GM15510 (cell line): ENCODE results near the gene ARF1.

ENCODE experiments used
- POLR2A ChIP-seq: IDR thresholded peaks from 3 replicates; pipeline ENCODE4 v1.6.1; 2011; ENCODE audit warnings: borderline replicate concordance; ENCODE audit not compliant: insufficient read length; ENCODE audit errors: extremely low read depth

ARF1 gene

GRCh38 chr1:228108055-228108690, 25.7 kb downstream of the ARF1 start:
- TF ChIP-seq POLR2A, result no peak

DNA sequence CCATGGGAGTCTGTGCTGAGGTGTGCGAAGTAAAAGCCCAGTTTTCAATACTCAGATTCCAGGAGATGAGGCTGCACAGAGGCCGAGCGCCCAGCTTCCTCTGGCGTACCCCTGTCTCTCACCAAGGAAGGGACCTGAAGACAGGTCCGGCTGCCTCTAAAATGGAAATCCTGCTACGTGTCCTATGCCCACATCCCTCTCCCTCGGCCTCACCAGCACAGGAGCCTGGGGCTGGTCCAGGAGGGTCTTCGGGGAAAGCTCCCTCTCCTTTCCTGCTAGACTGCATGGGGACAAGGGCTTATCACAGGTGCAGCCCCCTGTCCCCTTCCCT, 26.2 kb downstream of the ARF1 start:
- TF ChIP-seq POLR2A, result no peak

DNA sequence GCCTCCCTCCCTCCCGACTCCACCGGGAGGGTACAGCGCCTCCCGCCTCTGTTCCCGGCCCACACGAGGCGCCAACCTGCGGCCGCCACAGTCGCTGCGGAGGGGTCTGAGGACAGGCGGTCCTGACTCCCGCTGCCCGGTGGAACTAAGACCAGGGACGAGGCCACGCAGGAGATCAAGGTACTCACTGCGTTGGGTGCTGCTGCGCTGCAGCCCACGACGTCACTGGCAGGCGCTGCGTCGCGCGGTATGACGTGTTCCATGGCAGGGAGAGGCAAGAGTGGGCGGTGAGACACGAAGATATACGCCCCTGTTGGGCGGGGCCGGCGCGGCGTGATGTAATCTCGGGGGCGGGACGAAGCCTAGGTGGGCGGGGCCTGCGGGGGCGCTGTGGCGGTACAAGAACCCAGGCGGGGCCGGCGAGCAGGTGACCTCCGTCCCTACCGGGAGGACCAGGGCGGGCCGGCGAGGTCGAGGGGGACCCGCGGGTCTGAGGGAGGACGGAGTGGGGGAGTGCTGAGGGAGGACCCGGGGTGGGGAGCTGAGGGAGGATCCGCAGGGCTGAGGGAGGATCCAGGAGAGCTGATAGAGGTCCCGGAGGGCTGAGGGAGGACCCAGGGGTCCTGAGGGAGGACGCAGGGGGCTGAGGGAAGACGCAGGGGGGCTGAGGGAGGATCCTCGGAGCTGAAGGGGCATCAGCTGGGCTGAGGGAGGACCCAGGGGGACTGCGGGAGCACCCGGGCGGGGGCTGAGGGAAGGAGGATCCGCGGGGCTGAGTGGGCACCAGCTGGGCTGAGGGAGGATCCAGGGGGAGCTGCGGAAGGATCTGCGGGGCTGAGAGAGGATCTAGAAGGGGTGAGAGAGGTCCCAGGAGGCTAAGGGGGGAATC, 26.8 kb downstream of the ARF1 start, which contains the start of gene MRPL55:
MRPL55 (minus strand) TSS at position 227 of the 889 bp plus-strand sequence. CDS start 1,039 bp downstream, outside the sequence.
- peak; percentile 96 for TF ChIP-seq POLR2A

DNA sequence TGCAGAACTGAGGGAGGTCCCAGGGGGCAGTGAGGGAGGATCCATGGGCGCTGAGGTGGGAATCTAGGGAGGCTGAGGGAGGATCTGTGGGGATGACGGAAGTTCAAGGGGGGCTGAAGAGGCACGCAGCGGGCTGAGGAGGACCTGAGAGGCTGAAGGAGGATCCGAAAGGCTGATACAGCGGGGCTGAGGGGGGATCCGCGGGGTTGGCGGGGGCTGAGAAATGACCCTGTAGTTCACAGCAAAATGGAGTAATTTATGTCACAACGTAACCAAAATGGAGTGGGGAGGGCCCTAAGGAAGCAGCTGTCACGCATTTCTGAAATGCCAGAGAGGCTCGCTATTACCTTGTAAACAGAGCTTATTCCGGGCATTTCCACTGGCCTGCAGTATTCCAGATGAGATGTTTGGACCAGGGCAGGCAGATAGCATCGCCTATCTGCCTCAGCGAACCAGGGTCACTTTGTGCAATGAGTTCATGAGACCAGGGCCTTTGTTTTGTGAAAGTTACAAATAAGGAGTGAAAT, 27.5 kb downstream of the ARF1 start:
- no peak for TF ChIP-seq POLR2A

- no peak for TF ChIP-seq POLR2A
These were observed 28.0 kb downstream of the ARF1 start for GRCh38 chr1:228110556-228110955.

DNA sequence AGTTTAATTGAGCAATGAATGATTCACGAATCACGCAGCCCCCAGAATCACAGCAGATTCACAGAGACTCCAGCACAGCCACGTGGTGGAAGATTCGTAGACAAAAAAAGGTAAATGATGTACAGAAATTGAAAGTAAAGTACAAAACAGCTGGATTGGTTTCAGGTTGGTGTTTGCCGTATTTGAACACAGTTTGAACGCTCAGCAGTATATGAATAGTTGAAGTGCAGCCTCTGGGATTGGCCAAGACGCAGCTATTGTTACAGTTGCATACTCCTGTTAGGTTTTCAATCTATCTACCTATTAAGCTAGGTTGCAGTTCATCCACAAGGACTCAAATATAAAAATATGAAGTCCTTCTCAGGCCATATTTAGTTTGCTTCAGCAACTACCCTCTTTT, 29.7 kb downstream of the ARF1 start:
- no peak for TF ChIP-seq POLR2A

GRCh38 chr1:228112617-228113016, 30.1 kb downstream of the ARF1 start:
- TF ChIP-seq POLR2A, result no peak

DNA sequence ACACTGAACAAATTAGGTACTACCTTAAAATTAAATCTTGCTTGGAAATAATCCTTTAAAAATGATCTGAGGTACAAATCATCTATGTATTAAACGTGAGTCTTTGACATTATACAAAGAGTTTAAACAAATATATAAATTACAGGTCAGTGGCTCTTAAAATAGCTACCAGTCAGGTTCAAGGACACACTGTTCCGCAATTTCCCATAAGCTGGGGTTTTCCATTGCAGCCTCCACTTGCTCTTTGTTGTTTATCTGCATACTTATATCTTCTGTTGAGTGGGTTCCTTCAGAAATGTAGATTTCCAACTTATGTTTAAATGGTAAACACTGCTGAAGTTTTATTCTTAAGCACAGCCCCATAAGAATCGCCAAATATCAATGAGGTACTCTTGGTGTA, 32.3 kb downstream of the ARF1 start:
- no peak for TF ChIP-seq POLR2A

GRCh38 chr1:228117335-228117734, 34.8 kb downstream of the ARF1 start:
- TF ChIP-seq POLR2A, result no peak

DNA sequence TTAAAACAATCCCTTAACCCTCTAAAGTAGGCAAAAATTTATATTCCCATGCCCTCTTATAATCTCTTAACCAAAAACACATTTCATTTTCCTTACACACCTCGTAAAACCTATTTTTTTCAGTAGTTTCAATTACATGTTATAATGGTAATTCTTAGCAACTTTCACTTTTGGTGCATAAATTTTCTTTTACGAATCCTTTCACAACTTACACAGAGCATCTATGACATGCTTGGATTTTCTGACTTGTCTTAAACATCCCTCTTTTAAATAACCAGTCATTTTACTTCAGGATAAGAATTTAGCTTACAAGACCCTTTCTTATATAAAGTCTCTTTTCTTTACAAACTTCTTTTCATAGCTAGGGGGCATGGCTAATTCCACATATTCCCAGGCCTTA, 35.5 kb downstream of the ARF1 start:
- no peak for TF ChIP-seq POLR2A

DNA sequence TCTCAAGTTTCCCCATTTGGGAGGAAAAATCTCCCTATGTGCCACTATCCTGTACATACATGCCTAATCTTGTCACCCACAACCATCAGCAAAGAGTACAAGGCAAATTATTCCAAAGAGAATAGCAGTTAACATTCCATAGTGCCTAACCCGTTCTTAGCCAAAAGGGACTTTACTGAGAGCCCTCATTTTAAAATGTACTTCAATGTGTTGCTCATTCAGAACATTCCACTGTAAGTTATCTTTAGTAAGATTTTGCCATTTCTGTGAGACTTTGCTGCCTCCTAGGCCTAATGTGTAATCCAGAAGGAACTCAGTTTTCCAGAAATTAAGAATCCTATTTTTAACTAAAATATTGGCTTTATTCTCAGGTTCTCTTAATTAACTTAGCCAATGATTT, 37.8 kb downstream of the ARF1 start:
- no peak for TF ChIP-seq POLR2A

DNA sequence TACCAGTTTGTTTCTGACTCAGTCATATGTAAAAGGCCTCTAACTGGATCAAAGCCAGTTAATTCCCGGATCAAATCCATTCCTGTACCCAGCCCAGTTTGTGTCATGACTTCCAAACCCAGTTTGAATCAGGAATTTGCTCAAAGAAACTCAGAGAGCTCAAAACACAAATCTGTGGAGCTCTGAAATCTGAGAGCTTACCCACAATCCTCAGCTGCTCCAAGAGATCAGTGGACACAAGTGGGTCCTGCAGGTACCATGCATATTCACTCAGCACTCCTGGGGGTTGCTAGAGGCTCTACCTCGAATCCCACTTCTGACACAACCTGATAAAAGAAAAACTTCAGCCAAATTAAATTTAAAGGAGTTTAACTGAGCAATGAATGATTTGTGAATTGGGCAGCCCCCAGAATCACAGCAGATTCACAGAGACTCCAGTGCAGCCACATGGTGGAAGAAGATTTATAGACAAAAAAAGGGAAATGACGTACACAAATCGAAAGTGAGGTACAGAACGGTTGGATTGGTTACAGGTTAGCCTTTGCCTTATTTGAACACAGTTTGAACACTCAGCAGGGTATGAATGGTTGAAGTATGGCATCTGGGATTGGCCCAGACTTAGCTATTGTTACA, 38.5 kb downstream of the ARF1 start:
- no peak for TF ChIP-seq POLR2A

- no peak for TF ChIP-seq POLR2A
These were observed 40.5 kb downstream of the ARF1 start for GRCh38 chr1:228122921-228123441.

GRCh38 chr1:228123505-228123904, 41.0 kb downstream of the ARF1 start:
- no peak for TF ChIP-seq POLR2A

DNA sequence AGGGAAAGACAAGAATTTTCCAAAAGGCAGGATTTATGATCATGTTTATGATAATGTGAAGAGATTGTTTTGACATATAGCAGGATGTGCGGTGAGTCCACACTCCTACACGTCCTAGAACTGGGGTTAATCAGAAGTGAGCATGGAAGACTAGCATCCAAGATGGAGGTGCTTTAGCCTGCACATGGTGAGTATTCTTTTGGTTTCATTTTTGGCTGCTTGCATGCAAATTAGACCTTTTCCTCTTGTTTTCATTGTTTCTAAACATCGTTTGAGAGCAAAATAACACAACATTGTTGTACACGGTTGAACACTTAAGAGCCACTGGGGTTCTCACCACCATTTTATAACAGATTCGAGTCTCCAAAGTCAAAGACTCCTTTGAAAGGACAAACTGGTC, 42.7 kb downstream of the ARF1 start:
- no peak for TF ChIP-seq POLR2A

DNA sequence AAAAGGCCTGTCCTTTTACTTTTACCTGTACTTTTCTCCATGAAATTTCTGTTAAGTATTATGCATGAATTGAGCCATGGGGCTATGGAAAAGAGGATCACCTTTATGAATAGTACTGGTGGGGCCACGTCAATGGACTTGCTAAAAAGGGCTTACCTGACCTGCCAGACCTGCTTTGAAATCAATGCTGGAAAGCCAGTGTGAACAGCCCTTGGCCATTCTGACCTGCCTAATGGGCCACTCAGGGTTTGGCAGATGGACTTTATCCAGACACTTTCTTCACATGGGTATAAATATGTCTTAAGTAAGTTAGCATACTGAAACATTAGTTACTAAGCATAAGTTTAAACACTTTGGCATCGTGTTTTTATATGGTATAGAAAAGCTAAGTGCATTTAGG, 49.3 kb downstream of the ARF1 start:
- no peak for TF ChIP-seq POLR2A

- TF ChIP-seq POLR2A, result no peak
These were observed 52.1 kb downstream of the ARF1 start for GRCh38 chr1:228134591-228134990.
